Liver (tissue), 3 donors: ENCODE results near the gene OR7C2.

ENCODE experiments used
- CTCF ChIP-seq: fragments of 150-350 bp; IDR thresholded peaks from 2 replicates; pipeline ENCODE4 v1.5.1; 2017; ENCODE audit warnings: improper control_type of control experiment, low read depth, low read length; ENCODE audit not compliant: missing input control
- TAF1 ChIP-seq: conservative IDR thresholded peaks from 2 replicates; pipeline ENCODE4 v1.6.1; 2016; ENCODE audit warnings: antibody characterized with exemption, mild to moderate bottlenecking
- YY1 ChIP-seq: IDR thresholded peaks from 2 replicates; pipeline ENCODE4 v1.6.1; 2016; ENCODE audit warnings: antibody characterized with exemption, mild to moderate bottlenecking
- donor health status: healthy.
- donor health status: healthy.

GRCh38 chr19:14957464-14957863 lies 16.2 kb downstream of the OR7C2 start:
- TF ChIP-seq CTCF (no peak), TAF1 (no peak), YY1 (no peak)
